Astrocyte (in vitro differentiated cells and primary cell): ENCODE measurements around the gene CIZ1. TPM values are rescaled to one million over a fixed set of nuclear protein-coding genes. Genes with fewer than 3 reads are reported as not detected.

Experiments used
- DNase-seq: peaks from one replicate; pipeline ENCODE4 v3.0.0-alpha.2; 2010; ENCODE audit warnings: low read depth
- FAIRE-seq: peaks from 2 replicates; lab custom pipeline; 2011; peaks lifted over from hg19 to GRCh38; lab: Jason Lieb, UNC
- H2AFZ ChIP-seq: 2 replicates; pipeline ENCODE4 v1.6.0; 2012; ENCODE audit warnings: low read depth, low read length, inconsistent platforms
- H3K27ac ChIP-seq: 2 replicates; pipeline ENCODE4 v1.5.1; 2011; ENCODE audit warnings: low read depth, low read length, inconsistent platforms
- H3K27me3 ChIP-seq: 2 replicates; pipeline ENCODE4 v1.6.0; 2011; ENCODE audit warnings: low read length, inconsistent platforms; ENCODE audit not compliant: insufficient read depth
- H3K36me3 ChIP-seq: 2 replicates; pipeline ENCODE4 v1.5.1; 2011; ENCODE audit warnings: low read length, inconsistent platforms; ENCODE audit not compliant: insufficient read depth
- H3K4me1 ChIP-seq: 2 replicates; pipeline ENCODE4 v1.5.1; 2011; ENCODE audit warnings: low read length, inconsistent platforms; ENCODE audit not compliant: insufficient read depth
- H3K4me2 ChIP-seq: 2 replicates; pipeline ENCODE4 v1.6.0; 2012; ENCODE audit warnings: low read length, inconsistent platforms
- H3K4me3 ChIP-seq: 2 replicates; pipeline ENCODE4 v1.5.1; 2011; ENCODE audit warnings: low read depth, mild to moderate bottlenecking, low read length, inconsistent platforms; ENCODE audit not compliant: insufficient read depth
- H3K79me2 ChIP-seq: 2 replicates; pipeline ENCODE4 v1.6.0; 2012; ENCODE audit warnings: mild to moderate bottlenecking, low read length, inconsistent platforms; ENCODE audit not compliant: insufficient read depth
- H3K9ac ChIP-seq: 2 replicates; pipeline ENCODE4 v1.6.0; 2012; ENCODE audit warnings: mild to moderate bottlenecking, low read length, inconsistent platforms
- H3K9me3 ChIP-seq: 2 replicates; pipeline ENCODE4 v1.5.1; 2012; ENCODE audit warnings: low read depth, mild to moderate bottlenecking, low read length, inconsistent platforms; ENCODE audit not compliant: insufficient read depth
- H4K20me1 ChIP-seq: 2 replicates; pipeline ENCODE4 v1.6.0; 2012; ENCODE audit warnings: low read length, inconsistent platforms; ENCODE audit not compliant: insufficient read depth
- H3K27ac Mint-ChIP-seq: one replicate; pipeline ENCODE4 v1.8.0; 2021; ENCODE audit warnings: mild to moderate bottlenecking, mixed read lengths; ENCODE audit not compliant: unreplicated experiment
- H3K27me3 Mint-ChIP-seq: one replicate; pipeline ENCODE4 v1.8.0; 2021; ENCODE audit warnings: low read depth, mixed read lengths; ENCODE audit not compliant: unreplicated experiment
- H3K36me3 Mint-ChIP-seq: one replicate; pipeline ENCODE4 v1.8.0; 2021; ENCODE audit warnings: low read depth, mixed read lengths; ENCODE audit not compliant: unreplicated experiment
- H3K4me1 Mint-ChIP-seq: one replicate; pipeline ENCODE4 v1.8.0; 2021; ENCODE audit warnings: low read depth, mixed read lengths; ENCODE audit not compliant: unreplicated experiment
- H3K4me3 Mint-ChIP-seq: one replicate; pipeline ENCODE4 v1.8.0; 2021; ENCODE audit warnings: mild to moderate bottlenecking, moderate library complexity, mixed read lengths; ENCODE audit not compliant: unreplicated experiment
- H3K9me3 Mint-ChIP-seq: one replicate; pipeline ENCODE4 v1.8.0; 2021; ENCODE audit warnings: mild to moderate bottlenecking, mixed read lengths; ENCODE audit not compliant: unreplicated experiment
- EZH2 ChIP-seq: IDR thresholded peaks from 2 replicates; pipeline ENCODE4 v1.6.1; 2012; ENCODE audit warnings: mild to moderate bottlenecking, low read length, inconsistent platforms; ENCODE audit not compliant: insufficient read depth
- total RNA-seq: library from RNA; stranded (reverse); gene quantifications from 2 replicates; pipeline ENCODE4 v1.2.1, GENCODE V29; 2021
- TF ChIP-seq, protein P1 (sequence below): IDR thresholded peaks from 2 replicates; pipeline ENCODE4 v1.5.1; 2011; ENCODE audit warnings: low read depth, mild to moderate bottlenecking, inconsistent platforms, low read length, moderate library complexity; ENCODE audit not compliant: insufficient read depth

Gene CIZ1
- total RNA-seq, 1 donor from 2014 or later, result 117 TPM

DNA sequence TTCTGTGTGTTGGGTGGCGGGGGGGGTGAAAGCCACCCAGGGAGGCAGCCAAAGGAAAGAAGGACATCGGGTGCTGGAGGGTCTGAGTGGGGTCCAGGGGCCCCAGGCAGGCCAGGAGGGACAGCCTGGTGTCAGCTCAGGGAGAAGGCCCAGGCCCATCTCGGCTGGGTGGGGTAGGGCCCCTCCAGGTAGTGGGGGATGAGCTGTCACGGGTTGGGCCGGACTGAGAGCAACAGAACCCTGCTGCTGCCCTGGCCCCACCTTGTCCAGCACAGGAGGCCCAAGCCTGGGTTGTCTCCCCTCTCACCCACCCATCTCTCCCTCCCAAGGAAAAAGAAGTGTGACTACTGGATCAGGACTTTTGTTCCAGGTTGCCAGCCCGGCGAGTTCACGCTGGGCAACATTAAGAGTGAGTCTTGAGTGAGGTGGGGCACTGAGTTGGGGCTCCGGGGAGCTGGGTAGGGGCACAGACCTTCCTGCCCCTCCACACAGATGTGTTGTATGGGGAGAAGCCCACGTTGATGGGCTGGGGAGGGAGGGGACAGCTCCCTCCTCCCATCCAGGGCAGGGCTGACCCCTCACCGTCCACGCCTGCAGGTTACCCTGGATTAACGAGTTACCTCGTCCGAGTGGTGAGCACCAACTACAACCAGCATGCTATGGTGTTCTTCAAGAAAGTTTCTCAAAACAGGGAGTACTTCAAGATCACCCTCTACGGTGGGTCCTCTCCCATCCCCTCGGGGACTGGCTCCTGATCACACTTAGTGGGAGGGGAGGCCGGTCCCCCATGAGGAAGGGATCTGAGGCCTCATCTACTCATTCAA, 39.9 kb downstream of the CIZ1 start:
- Histone ChIP-seq H2AFZ (no peak overlapping the region), H3K4me2 (no peak overlapping the region)

DNA sequence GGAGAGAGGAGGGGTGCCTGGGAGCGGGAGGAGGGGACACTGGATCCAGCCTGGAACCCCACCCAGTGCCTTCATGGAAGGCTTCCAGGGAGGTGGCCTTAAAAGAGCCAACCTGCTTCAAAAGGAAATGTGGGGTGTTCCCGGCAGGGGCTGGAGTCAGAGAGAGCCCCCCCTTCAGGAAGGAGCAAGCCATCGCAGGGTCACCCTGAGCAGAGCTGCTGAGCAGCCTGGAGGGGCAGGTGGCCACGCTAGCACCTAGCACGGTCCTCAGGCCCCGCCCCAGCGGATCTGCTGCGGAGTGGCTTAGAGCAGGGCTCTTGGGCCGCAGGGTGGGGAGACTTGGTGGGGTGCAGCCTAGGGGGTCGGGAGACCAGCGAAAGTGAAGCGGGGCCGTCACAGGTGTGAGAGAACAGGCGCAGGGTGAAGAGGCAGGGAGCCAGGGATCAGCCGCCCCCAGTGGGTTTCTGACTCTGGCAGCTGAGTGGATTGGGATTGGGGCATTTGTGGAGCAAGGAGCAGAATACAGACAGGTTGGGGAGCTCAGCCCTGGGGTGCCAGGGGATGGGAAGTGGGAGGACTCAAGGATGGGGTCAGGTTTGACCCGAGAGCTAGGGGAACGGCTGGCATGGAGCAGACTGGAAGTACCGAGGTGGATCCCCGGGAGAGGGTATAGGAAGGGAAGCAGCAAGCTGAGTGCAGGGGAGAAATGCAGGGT, 40.6 kb downstream of the CIZ1 start:
- FAIRE-seq (no peak), DNase-seq (no peak)
- no peak overlapping the region for H3K27ac ChIP-seq
- no peak overlapping the region for H3K4me2 ChIP-seq
- no peaks in the 10 kb centered on the region for H4K20me1 ChIP-seq
- H3K4me3 ChIP-seq, result no peak overlapping the region
- TF ChIP-seq, protein P1, sequence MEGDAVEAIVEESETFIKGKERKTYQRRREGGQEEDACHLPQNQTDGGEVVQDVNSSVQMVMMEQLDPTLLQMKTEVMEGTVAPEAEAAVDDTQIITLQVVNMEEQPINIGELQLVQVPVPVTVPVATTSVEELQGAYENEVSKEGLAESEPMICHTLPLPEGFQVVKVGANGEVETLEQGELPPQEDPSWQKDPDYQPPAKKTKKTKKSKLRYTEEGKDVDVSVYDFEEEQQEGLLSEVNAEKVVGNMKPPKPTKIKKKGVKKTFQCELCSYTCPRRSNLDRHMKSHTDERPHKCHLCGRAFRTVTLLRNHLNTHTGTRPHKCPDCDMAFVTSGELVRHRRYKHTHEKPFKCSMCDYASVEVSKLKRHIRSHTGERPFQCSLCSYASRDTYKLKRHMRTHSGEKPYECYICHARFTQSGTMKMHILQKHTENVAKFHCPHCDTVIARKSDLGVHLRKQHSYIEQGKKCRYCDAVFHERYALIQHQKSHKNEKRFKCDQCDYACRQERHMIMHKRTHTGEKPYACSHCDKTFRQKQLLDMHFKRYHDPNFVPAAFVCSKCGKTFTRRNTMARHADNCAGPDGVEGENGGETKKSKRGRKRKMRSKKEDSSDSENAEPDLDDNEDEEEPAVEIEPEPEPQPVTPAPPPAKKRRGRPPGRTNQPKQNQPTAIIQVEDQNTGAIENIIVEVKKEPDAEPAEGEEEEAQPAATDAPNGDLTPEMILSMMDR, result no peak
- TF ChIP-seq EZH2, result no peak
- no peaks in the 10 kb centered on the region for H3K79me2 ChIP-seq
- no peaks in the 10 kb centered on the region for H3K36me3 Mint-ChIP-seq
- H3K27me3 ChIP-seq, result no peaks in the 10 kb centered on the region
- no peak overlapping the region for H3K9ac ChIP-seq
- no peak overlapping the region for H2AFZ ChIP-seq
- H3K36me3 ChIP-seq, result no peaks in the 10 kb centered on the region
- no peak overlapping the region for H3K4me3 Mint-ChIP-seq
- H3K9me3 ChIP-seq, result no peaks in the 10 kb centered on the region
- H3K4me1 Mint-ChIP-seq, result peaks cover 6% of the 10 kb centered on the region
- H3K27ac Mint-ChIP-seq, result no peak overlapping the region
- no peaks in the 10 kb centered on the region for H3K4me1 ChIP-seq
- no peaks in the 10 kb centered on the region for H3K9me3 Mint-ChIP-seq
- peaks cover 39% of the 10 kb centered on the region for H3K27me3 Mint-ChIP-seq

More for the DNA sequence above, 39.9 kb downstream of the CIZ1 start:
- DNase-seq (no peak), FAIRE-seq (no peak)
- H3K4me1 Mint-ChIP-seq, result peaks cover 6% of the 10 kb centered on the region
- Histone ChIP-seq H3K4me1 (no peaks in the 10 kb centered on the region), H3K79me2 (no peaks in the 10 kb centered on the region), H3K36me3 (no peaks in the 10 kb centered on the region), H3K27me3 (no peaks in the 10 kb centered on the region), H3K4me3 (no peak overlapping the region), H4K20me1 (no peaks in the 10 kb centered on the region), H3K9me3 (no peaks in the 10 kb centered on the region), H3K27ac (no peak overlapping the region), H3K9ac (no peak overlapping the region)
- no peaks in the 10 kb centered on the region for H3K9me3 Mint-ChIP-seq
- no peak overlapping the region for H3K27ac Mint-ChIP-seq
- H3K27me3 Mint-ChIP-seq, result peaks cover 38% of the 10 kb centered on the region
- TF ChIP-seq, protein P1, result no peak
- TF ChIP-seq EZH2, result no peak
- H3K36me3 Mint-ChIP-seq, result no peaks in the 10 kb centered on the region
- peak overlapping the region; percentile 40 for H3K4me3 Mint-ChIP-seq
